Stimulated activated CD4-positive, alpha-beta T cell treated with anti-CD3 and anti-CD28 coated beads, TNF-alpha, amount 100 ng/mL, for 4 hours (primary cell): ENCODE measurements around the gene YARS1.
A peak's percentile ranks its signal among the peaks of the same experiment; 100 is the strongest.
"Not testable (repeated sequence)": the region's sequence is repeated elsewhere in the genome, so short reads cannot be mapped to it uniquely, and the experiment has no call there.

Experiments
- DNase-seq, 3 experiments: peaks; one replicate each; pipeline ENCODE4 v3.0.0-alpha.2; 2020; ENCODE audit warnings: low read depth in 3 of 3

Gene YARS1

DNA sequence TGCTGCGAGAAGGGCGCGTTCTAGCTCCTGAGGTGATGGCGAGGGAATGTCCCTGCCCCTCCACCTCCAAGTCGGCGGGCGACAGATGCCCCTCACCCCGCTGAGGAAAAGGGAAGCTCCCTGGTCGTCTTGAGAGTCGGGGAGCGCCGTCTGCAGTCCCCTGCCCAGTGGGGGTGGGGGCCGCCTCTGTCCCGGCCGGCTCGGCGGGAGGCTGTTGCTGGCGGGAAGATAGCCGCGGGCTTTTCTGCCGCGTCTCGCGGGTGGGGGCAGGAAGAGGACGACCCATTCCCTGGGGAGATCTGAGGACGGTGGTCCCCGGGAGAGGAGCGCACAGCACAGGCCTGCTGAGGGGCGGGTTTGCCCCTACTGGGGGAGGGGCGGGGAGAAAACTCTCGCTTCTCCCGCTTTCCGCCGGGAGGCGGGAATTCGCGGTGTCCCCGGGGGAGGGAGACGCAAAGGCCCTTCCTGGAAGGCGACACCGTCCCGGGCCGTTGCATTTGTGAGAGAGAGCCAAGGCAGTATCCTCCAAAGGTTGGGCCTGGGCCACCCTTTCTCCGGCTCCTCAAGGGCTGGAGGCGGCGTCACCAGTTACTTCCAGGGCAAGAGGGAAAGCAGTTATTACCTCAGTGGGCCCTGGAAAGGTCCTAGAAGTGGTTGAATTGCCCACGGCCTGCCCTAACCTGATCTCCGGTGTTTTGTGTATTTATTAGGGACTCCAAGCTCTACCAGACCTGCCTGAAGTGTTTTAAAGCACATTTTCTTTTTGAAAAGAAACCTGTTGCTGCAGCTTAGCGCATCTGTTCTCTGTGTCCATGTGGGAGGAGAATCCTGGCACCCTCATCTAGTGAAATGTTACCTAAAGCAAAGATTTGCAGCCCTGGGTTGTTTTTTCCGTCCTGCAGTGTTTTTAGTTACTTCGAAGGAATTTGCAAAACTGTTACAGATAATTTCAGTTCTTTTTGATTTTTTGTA is 943 bp upstream of the YARS1 start:
- peak in 2 of 3 experiments; percentile 15 to 20 for DNase-seq

DNA sequence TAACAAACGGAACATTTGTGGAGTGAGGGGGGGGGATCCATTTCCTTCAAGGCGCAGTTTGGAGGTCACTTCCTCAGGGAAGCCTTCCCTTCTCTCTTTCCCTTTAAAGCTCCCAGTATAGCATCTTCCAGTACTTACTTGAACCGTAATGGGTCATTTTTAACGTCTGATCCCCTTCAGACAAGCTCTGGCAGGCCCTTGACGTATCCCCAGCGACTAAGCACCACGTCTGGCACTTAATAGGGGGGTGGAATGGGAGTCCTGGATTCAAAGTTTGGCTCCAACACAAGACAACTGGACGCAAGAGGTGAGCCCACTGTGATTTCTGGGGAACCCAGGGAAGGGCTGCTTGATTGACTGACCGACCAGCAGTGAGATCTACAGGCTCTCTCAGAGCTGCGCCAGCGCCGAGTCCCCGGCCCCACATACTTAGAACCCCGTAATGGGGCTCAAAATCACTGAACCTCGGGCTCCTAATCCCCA is 441 bp downstream of the YARS1 start:
- no peak for DNase-seq

GRCh38 chr1:32813941-32814739 is 3.0 kb downstream of the YARS1 start:
- no peak for DNase-seq

GRCh38 chr1:32811917-32812316 is 5.2 kb downstream of the YARS1 start:
- no peak for DNase-seq

DNA sequence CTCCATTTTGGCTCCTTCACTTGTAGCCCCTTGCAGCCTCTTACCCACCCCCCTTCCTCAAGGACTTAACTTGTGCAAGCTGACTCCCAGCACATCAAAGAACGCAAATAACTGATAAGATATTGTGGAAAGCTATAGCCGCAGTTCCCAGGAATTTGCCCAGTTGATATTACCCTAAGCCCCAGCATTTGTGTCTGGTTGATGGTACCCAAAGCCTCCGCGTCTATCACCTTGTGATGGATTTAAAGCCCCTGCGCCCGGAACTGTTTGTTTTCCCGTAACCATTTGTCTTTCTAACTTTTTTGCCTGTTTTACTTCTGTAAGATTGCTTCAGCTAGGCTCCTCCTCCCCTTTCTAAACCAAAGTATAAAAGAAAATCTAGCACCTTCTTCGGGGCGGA is 5.9 kb downstream of the YARS1 start:
- DNase-seq = no peak

- DNase-seq = no peak
Observed at GRCh38 chr1:32810358-32810757, 6.8 kb downstream of the YARS1 start.

DNA sequence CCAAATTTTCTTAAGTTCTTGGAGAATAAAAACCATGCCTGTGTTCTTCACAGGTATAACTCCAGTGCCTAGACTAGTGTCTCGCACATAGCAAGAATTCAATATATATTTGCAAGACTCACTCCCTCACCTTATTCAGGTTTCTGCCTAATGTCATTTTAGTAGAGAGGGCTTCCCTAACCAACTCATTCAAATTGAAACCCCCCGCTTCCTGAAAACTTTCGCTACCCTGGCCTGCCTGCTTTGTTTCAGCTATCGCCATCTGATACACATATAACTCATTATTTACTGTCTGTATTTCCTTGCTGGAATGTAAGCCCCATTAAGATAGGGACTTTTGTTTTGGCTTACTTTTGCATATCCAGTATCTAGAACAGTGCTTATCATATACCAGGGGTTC is 8.6 kb downstream of the YARS1 start:
- DNase-seq = no peak

- DNase-seq = no peak
Observed at GRCh38 chr1:32806910-32807523, 10.1 kb downstream of the YARS1 start.

DNA sequence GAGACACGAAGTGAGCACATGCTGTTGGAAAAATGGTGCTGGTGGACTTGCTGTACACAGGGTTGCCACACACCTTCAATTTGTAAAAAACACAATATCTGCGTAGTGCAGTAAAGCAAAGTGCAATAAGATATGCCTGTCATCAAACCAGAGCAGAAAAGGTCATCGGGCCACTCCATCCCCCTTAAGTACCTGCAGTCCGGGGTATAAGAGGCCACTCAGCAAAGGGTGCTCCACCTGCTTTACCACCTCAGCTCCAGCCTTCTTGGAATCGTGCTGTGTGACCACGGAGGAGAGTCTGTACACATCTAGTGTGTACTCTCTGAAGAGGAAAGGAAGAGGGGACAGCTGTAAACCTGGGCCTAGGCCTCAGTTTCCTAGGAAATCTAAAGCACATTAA is 10.9 kb downstream of the YARS1 start:
- no peak for DNase-seq

- DNase-seq = not testable (repeated sequence)
Observed at GRCh38 chr1:32804460-32804859, 12.7 kb downstream of the YARS1 start.

DNA sequence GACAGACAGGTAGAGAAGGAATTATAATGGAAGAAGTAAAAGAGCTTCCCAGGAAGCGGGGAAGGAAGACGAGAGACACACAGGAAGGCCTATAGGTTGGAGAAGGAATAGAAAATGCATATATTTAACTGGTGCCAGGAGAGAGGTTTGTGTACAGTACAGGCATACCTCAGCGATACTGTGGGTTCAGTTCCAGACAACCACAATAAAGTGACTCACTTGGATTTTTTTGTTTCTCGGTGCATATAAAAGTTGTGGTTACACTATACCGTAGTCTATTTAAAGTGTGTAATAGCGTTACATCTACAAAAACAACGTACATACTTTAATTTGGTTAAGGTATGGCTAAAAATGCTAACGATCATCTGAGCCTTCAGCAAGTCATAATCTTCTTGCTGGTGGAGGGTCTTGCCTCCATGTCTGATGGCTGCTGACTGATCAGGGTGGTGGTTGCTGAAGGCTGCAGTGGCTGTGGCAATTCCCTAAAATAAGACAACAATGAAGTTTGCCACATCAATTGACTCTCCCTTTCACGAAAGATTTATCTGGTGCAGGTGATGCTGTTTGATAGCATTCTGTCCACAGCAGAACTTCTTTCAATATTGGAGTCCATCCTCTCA is 16.0 kb downstream of the YARS1 start:
- no peak for DNase-seq

DNA sequence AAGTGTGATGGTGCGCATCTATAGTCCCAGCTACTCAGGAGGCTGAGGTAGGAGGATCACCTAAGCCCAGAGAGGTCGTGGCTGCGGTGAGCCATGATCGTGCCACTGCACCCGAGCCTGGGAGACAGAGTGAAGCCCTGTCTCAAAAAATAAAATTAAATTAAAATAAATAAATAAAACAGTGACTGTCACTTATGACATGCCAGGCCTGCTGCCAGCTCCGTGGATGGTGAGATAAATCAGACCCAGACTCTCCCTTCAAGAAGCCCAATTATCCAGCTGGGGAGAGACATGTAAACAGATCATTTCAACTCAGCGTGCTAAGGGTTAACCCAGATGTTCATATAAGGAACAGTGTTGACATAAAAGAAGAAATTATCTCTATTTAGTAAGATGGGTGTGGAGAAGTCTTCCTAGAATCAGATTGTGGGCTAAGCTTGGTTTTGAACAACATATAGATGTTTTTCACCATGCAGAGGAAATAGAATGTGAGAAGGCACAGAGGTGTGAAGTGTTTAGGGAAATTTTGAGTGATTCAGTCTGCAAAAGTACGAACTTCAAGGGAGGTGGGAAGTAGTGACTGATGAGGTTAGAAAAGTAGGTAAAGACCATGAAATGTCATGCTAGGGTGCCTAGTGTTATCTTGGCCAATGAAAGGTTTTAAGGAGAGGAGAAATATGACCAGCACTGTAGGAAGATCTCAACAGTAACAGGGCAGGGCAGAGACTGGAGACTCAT is 18.3 kb downstream of the YARS1 start:
- DNase-seq = no peak

DNA sequence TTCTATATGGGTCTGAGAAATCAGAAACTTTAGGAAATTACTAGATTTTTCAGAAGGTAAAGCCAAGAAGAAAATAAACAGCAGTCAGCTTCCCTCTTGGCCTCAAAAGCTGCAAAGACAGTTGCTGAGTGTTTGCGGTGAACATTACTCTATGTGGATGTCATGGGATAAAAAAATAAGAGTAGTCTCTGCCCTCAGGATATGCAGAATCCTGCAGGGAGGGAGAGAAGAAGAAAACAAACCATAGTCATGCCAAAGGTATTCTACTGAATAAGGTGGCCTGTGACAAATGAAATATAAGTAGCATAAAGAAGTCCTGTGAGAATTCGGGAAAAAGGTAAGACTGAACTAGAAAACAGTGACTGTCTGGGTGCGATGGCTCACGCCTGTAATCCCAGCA is 19.0 kb downstream of the YARS1 start:
- no peak for DNase-seq

- DNase-seq = no peak
Observed at GRCh38 chr1:32797456-32797855, 19.7 kb downstream of the YARS1 start.

DNA sequence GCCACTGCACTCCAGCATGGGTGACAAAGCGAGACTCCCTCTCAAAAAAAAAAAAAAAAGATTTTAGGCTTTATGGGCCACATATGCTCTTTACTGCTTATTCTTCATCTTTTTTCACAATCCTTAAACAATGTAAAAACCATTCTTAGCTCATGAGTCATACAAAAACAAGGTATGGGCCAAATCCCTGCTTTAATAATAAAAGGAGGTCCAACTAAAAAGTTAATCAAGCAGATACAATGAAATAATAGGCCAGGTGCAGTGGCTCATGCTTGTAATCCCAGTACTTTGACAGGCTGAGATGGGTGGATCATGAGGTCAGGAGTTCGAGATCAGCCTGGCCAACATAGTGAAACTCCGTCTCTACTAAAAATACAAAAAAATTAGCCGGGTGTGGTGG is 21.4 kb downstream of the YARS1 start:
- not testable (repeated sequence) for DNase-seq

DNA sequence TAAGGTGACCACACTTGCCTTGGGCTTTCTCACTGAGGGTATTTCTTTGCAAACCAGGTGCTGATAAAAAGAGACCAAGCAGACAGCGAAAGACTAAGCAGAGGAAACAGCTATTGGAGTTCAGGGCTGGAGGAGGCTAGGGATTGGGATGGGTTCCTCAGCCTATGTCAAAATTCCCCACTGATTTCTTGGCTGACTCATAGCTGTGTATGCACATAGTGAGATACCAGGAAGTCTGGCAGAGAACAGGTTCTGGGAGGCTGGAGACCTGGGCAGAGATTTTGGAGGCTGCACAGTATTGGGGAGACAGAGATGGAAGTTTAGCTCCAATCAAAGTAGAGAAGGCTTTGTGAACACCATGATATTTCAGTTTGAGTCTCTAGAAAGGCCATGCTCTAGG is 25.3 kb downstream of the YARS1 start:
- DNase-seq = no peak

GRCh38 chr1:32789356-32789755 is 27.8 kb downstream of the YARS1 start:
- DNase-seq = not testable (repeated sequence)

DNA sequence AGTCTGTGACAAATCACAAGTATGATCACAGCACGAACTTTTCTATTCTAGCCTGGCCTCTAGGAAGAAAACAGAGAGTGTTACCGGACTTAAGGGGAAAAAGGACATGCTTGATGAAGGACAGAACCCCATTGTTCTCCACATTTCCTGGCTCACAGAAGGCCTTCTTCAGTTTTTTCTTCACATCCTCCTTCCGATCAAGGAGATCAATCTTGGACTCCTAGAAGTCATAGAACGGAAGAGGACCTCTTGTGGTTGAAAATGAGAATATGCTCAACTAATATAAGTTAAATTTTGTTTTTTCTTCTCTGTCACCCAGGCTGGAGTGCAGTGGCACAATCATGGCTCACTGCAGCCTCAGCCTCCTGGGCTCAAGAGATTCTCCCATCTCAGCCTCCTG is 30.3 kb downstream of the YARS1 start:
- DNase-seq = no peak

DNA sequence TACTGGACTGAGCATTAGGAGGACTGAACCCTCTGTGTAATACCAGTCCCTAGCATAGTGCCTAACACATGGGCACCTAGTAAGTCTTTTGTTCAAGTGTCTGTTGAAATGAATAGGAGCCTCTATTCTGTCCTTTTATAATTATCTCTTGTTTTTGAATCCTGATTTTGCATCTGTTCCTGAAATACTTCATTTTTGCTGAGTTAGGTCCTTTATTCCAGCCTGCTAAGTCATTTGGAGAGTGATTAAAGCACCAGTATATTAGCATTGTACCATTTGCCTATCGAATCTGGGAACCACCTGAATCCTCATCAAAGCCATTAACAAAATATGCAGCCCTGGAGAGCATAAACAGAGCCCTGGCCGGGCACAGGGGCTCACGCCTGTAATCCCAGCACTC is 32.3 kb downstream of the YARS1 start:
- no peak for DNase-seq

- no peak for DNase-seq
Observed at GRCh38 chr1:32783851-32784250, 33.3 kb downstream of the YARS1 start.

DNA sequence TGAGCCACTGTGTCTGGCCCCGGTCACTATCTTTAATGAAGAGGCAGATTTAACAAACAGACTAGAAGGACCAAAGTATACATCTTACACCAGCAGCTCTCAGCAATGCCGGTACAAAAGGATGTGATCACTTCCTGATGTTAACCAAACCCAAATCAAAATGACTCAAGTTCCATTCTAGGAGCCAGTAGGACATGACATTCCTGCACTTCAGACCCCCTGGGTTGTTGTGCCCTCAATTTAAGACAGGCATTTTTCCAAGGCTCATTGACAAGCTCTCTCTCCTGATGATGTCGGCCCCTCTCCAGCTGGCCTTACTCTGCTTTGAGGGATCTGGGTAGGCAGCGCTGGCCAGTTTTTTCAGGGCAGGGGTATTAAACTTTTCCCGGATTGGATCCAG is 35.1 kb downstream of the YARS1 start:
- no peak for DNase-seq
